Measurements from ENCODE around the gene TMPRSS2.

- TF ChIP-seq, protein P1, sequence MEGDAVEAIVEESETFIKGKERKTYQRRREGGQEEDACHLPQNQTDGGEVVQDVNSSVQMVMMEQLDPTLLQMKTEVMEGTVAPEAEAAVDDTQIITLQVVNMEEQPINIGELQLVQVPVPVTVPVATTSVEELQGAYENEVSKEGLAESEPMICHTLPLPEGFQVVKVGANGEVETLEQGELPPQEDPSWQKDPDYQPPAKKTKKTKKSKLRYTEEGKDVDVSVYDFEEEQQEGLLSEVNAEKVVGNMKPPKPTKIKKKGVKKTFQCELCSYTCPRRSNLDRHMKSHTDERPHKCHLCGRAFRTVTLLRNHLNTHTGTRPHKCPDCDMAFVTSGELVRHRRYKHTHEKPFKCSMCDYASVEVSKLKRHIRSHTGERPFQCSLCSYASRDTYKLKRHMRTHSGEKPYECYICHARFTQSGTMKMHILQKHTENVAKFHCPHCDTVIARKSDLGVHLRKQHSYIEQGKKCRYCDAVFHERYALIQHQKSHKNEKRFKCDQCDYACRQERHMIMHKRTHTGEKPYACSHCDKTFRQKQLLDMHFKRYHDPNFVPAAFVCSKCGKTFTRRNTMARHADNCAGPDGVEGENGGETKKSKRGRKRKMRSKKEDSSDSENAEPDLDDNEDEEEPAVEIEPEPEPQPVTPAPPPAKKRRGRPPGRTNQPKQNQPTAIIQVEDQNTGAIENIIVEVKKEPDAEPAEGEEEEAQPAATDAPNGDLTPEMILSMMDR (IDR thresholded peaks at IDR 0.05), result no peak
- TF ChIP-seq POLR2A (IDR thresholded peaks at IDR 0.05), result no peak
These were observed 47.9 kb downstream of the TMPRSS2 start for GRCh38 chr21:41459884-41460534.
